ENCODE measurements around the gene CYP4A22.

DNA sequence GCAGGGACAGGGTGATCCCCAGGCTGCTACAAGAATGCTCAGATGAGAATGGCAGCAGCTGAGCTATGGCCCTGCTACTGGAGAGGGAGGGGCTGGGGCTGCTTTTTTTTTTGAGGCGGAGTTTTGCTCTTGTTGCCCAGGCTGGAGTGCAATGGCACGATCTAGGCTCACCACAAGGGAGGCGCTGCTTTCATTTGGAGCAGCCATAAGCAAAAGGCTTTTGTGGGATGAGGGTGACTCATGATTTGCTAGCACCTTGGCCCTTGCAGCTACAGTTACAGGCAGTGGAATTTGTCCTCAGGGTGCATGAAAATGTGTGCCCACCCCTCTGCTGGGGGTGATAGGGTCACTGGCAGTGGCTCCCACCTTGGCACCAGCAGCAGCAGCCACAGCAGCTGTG lies 32.4 kb upstream of the CYP4A22 start:
- TF ChIP-seq, protein P1, sequence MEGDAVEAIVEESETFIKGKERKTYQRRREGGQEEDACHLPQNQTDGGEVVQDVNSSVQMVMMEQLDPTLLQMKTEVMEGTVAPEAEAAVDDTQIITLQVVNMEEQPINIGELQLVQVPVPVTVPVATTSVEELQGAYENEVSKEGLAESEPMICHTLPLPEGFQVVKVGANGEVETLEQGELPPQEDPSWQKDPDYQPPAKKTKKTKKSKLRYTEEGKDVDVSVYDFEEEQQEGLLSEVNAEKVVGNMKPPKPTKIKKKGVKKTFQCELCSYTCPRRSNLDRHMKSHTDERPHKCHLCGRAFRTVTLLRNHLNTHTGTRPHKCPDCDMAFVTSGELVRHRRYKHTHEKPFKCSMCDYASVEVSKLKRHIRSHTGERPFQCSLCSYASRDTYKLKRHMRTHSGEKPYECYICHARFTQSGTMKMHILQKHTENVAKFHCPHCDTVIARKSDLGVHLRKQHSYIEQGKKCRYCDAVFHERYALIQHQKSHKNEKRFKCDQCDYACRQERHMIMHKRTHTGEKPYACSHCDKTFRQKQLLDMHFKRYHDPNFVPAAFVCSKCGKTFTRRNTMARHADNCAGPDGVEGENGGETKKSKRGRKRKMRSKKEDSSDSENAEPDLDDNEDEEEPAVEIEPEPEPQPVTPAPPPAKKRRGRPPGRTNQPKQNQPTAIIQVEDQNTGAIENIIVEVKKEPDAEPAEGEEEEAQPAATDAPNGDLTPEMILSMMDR (conservative IDR thresholded peaks at IDR 0.05 in 1 of 2, IDR thresholded peaks at IDR 0.05 in 1 of 2; ENCODE audit: low read depth in 1 of 2, low read length in 2 of 2) = no peak
- no peak for TF ChIP-seq EZH2 (IDR thresholded peaks at IDR 0.05; ENCODE audit: low read length, missing control alignments)

Measured in fibroblast of lung (primary cell).